ENCODE data around the gene SHH.

The SHH gene

GRCh38 chr7:155835446-155836215 lies 23.4 kb upstream of the SHH start:
- no peak for TF ChIP-seq CTCF (IDR thresholded peaks at IDR 0.05)
- Histone ChIP-seq H3K27ac (no peak overlapping the region), H3K4me3 (no peak overlapping the region)
- DNase-seq (ENCODE audit: low spot score) = no peak

- H3K4me3 ChIP-seq = no peak overlapping the region
- DNase-seq (ENCODE audit: low spot score) = no peak
- no peak overlapping the region for H3K27ac ChIP-seq
- no peak for TF ChIP-seq CTCF (IDR thresholded peaks at IDR 0.05)
These were observed 22.3 kb upstream of the SHH start for GRCh38 chr7:155834486-155835048.

- no peak for TF ChIP-seq CTCF (IDR thresholded peaks at IDR 0.05)
- Histone ChIP-seq H3K27ac (no peak overlapping the region), H3K4me3 (no peak overlapping the region)
- no peak for DNase-seq (ENCODE audit: low spot score)
These were observed 21.4 kb upstream of the SHH start for GRCh38 chr7:155833651-155834050.

GRCh38 chr7:155832581-155832981 lies 20.3 kb upstream of the SHH start:
- no peak for TF ChIP-seq CTCF (IDR thresholded peaks at IDR 0.05)

GRCh38 chr7:155831807-155832524 lies 19.7 kb upstream of the SHH start:
- no peak for TF ChIP-seq CTCF (IDR thresholded peaks at IDR 0.05)
- Histone ChIP-seq H3K4me3 (no peak overlapping the region), H3K27ac (no peak overlapping the region)
- DNase-seq (ENCODE audit: low spot score) = no peak

More at GRCh38 chr7:155832581-155832981, 20.3 kb upstream of the SHH start:
- DNase-seq (ENCODE audit: low spot score) = no peak
- Histone ChIP-seq H3K4me3 (no peak overlapping the region), H3K27ac (no peak overlapping the region)

- H3K4me3 ChIP-seq = no peak overlapping the region
- no peak for TF ChIP-seq CTCF (IDR thresholded peaks at IDR 0.05)
- DNase-seq (ENCODE audit: low spot score) = no peak
- H3K27ac ChIP-seq = no peak overlapping the region
These were observed 18.9 kb upstream of the SHH start for GRCh38 chr7:155830961-155831806.

All from coronary artery (tissue), 2 donors.